Transverse colon (tissue), 4 donors: Measurements from ENCODE around the gene EIF5AL1.
"Not testable (repeated sequence)": the region's sequence is repeated elsewhere in the genome, so short reads cannot be mapped to it uniquely, and the experiment has no call there.

ENCODE experiments used
- POLR2A ChIP-seq: fragments of 450-650 bp; IDR thresholded peaks from one replicate; pipeline ENCODE4 v1.6.1; 2016; ENCODE audit warnings: antibody characterized with exemption, mild to moderate bottlenecking, moderate library complexity
- POLR2AphosphoS5 ChIP-seq, 3 donors: sonication (generic); formaldehyde crosslinking; IDR thresholded peaks; one replicate each; pipeline ENCODE4 v1.6.1; 2016; ENCODE audit warnings: antibody characterized with exemption in 3 of 3
- TF ChIP-seq, protein P1 (sequence below), 5 experiments: fragments of 200-600 bp in 3 of 5; fragments of 450-650 bp in 2 of 5; sonication (generic) in 3 of 5; IDR thresholded peaks; 1 replicate in 2 of 5; 2 replicates in 3 of 5; pipeline ENCODE4 v1.5.1; 2016 to 2017; ENCODE audit warnings: antibody characterized with exemption in 5 of 5, inconsistent platforms in 3 of 5, mild to moderate bottlenecking in 2 of 5, moderate library complexity in 1 of 5

DNA sequence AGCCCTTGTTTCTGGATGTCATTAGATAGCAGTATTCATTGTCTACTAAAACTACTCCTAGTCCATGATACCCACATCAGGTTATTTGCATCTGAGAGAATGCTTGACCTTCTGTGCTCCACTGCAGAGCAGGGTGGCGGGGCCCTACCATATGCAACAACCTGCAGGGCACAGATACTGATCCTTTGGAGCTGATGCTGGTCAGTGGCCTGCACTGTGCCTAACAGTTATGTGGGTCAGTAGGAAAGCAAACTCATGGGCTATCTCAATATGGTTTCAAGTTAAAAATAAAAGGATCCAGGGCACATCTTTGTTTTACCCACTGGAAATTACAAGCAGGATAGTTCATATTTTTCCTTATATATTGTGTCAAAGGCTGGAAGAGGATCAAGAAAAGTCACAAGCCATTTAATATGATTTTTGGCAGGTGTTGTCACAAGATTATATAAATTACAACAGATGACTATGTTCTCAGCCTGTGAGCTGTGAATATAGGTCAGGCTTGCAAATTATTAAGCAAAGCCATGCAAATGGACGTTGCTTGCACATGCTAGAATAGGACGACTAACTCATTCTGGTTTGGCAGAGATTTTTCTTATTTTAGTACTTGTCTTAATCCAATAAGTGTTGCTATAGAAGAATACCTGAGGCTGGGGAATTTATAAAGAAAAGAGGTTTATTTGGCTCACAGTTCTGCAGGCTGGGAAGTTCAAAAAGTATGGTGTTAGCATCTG lies 32.8 kb downstream of the EIF5AL1 start:
- TF ChIP-seq, protein P1, sequence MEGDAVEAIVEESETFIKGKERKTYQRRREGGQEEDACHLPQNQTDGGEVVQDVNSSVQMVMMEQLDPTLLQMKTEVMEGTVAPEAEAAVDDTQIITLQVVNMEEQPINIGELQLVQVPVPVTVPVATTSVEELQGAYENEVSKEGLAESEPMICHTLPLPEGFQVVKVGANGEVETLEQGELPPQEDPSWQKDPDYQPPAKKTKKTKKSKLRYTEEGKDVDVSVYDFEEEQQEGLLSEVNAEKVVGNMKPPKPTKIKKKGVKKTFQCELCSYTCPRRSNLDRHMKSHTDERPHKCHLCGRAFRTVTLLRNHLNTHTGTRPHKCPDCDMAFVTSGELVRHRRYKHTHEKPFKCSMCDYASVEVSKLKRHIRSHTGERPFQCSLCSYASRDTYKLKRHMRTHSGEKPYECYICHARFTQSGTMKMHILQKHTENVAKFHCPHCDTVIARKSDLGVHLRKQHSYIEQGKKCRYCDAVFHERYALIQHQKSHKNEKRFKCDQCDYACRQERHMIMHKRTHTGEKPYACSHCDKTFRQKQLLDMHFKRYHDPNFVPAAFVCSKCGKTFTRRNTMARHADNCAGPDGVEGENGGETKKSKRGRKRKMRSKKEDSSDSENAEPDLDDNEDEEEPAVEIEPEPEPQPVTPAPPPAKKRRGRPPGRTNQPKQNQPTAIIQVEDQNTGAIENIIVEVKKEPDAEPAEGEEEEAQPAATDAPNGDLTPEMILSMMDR (IDR thresholded peaks at IDR 0.05), result not testable (repeated sequence)
- not testable (repeated sequence) for TF ChIP-seq POLR2AphosphoS5 (IDR thresholded peaks at IDR 0.05); POLR2A
